HG02798 (cell line): ENCODE measurements around the gene ABHD17B.

Experiments used
- ATAC-seq: cut with Tn5 transposase; IDR thresholded peaks from one replicate; pipeline ENCODE4 v1.9.1; 2021; ENCODE audit warnings: mild to moderate bottlenecking; ENCODE audit not compliant: unreplicated experiment, poor library complexity

Gene ABHD17B

DNA sequence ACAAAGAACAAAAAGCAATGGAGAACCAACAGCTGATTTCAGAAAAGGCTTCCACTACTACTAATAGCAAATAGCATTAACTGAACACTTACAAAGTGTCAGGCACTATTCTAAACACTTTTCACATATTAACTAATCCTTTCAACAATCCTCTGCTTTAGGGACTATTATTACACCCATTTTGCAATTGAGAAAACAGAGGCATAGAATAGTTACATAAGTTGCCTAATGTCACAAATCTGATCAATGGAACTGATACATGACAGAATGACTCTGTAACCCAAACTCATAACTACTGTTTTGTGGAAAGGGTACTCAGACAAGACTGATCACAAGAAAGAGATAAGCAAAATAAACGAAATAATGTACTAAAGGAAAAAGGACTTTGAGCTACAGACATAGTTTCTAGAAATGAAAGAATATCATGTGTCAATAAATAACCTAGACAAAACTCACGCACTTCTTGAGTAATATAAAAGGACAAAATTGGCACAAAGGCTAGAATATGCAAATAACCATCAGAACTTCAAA lies 31.3 kb downstream of the ABHD17B start:
- ATAC-seq = no peak

DNA sequence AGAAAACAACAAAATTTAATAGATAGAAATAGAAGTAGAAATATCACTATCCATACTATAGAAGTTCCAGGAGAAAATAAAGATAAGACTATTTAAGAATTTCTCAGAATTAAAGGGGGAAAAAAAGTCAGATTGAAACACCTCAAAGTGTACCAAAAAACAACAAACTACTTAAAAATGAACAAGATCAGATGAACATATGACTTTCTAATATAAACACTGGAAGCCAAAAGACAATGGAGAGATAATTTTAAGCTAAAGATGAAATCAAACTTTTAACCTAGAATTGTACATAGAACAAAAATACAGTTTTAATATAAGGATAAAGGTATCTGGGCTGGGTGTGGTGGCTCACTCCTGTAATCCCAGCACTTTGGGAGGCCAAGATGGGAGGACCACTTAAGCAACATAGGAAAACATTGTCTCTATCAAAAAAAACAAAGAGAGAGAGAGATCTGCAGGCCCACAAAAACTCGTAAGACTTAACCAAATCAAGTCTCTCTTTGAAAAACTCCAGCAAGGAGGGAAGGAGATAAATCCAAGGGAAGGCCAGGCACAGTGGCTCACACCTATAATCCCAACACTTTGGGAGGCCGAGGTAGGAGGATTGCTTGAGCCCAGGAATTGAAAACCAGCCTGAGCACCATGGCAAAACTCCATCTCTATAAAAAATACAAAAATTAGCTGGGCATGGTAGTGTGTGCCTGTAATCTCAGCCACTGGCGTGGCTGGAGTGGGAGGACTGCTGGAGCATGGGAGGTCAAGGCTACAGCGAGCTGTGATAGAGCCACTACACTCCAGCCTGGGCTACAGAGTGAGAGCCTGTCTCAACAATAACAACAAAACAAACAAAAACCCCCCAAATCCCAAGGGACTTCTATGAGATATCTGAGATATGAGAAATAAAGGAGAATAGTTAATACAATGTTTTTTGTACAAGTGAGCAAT lies 32.4 kb downstream of the ABHD17B start:
- no peak for ATAC-seq

DNA sequence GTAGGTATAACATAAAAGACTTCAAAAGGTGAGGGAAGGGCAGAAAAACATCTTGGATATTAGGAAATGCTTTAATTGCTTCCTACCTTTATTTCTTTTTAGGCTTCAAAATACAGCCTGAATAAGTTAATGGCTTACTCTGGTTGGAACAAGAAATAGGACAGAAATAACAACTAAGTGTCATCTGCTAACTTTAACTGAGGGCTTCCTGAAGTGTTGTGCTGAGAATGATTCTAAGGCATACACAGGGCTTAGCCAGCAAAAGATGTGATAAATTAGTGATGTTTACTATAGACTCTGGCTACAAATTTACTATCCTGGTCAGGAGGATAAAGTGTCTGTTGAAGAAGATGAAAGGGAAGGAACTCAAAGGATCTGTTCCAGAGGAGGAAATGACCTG lies 34.2 kb downstream of the ABHD17B start:
- no peak for ATAC-seq

DNA sequence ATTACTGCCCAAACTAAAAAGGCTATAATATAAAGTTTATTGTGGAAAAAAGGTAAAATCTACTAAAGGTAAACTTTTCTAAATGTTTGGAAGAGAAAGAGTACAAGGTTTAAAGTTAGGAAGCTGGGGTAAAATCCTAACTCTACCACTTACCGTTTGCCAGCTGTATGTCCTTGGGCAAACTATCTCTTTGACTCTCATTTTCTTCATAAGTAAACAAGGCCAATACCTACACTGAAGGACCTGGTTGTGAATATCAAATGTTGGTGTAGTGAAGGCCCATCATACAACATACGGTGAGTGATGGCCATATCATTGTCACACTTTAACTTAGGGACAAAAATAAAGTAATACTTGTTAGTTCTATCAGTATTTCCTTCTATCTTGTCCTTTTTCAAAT lies 34.9 kb downstream of the ABHD17B start:
- ATAC-seq = no peak

DNA sequence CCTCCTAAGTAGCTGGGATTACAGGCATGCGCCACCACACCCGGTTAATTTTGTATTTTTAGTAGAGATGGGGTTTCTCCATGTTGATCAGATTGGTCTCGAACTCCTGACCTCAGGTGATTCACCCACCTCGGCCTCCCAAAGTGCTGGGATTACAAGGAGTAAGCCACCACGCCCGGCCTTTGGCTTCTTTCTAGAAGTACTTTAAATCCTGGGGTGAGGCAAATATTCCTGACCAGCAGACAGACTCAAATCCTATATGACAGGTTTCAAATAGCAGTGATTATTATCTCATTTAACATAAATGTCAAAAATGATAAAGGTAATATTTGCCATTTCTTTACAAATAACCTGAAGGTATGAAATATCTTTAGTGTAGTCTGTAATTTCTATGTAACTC lies 35.6 kb downstream of the ABHD17B start:
- no peak for ATAC-seq

DNA sequence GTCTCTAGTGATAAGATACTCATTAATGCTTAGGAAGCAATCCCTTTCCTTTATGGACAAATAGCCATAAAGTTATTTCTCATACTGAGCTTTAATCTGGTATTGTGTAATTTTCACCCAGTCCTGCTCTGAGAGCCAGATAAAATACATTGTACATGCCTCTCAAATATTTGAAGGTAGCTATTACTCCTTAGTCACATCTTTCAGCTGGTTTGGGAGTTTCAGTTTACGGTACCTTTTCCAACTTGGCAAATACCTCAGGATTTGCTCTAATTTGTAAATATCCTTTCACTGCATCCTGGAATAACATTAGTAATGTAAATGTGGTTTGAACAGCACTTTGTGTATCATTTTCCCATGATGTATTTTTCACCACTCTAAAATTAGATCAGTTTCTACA lies 47.4 kb downstream of the ABHD17B start:
- no peak for ATAC-seq

DNA sequence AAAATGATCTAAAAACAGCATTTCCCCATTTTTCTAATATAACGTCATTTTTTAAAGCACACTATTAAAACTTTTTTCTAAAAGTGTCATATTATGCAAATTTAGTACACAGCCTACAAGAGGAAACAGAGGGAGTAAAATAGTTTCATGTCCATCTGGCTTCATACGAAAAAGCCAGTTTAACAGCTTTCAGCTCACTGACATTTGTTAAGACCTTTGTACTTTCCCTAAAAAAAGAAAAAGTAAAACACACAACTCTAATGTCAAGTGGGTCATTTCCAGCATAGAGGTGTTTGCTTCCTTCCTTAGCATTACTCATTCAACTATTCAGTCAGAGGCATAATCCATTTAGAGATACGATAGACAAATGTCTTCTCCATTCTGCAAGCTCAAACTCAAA lies 49.4 kb downstream of the ABHD17B start:
- no peak for ATAC-seq

DNA sequence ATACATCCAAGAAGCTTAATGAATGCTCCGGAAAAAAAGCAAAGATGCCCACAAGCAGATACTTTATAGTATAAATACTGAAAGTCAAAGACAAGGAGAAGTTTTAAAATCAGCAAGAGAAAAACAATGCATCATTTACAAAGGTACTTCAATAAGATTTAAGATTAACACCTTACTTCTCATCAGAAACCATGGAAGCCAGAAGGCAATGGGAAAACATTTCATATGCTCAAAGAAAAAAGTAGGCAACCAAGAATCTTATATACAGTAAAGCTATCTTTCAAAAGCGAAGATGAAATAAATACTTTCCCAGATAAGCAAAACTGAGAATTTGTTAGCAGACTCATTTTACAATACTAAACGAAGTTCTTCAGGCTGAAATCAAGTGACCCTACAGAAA lies 51.1 kb downstream of the ABHD17B start:
- no peak for ATAC-seq

DNA sequence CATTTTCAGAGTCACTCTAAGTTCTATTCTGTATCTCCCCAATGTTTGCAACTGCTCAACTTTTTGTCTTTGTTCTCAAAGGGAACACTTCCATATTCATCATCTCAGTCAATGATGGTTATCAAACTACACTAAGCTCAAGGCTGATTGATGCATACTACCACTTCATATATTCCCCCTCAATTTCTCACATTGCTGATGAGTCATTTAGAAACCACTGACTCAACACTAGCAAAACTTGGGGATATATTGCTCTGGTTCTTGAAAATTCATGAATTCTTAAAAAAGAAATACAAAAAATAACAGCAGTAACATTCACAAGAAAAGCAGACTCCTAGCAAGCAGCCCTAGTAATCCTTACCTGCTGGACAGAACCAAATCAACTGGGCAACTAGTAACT lies 52.2 kb downstream of the ABHD17B start:
- peak; percentile 66 for ATAC-seq

DNA sequence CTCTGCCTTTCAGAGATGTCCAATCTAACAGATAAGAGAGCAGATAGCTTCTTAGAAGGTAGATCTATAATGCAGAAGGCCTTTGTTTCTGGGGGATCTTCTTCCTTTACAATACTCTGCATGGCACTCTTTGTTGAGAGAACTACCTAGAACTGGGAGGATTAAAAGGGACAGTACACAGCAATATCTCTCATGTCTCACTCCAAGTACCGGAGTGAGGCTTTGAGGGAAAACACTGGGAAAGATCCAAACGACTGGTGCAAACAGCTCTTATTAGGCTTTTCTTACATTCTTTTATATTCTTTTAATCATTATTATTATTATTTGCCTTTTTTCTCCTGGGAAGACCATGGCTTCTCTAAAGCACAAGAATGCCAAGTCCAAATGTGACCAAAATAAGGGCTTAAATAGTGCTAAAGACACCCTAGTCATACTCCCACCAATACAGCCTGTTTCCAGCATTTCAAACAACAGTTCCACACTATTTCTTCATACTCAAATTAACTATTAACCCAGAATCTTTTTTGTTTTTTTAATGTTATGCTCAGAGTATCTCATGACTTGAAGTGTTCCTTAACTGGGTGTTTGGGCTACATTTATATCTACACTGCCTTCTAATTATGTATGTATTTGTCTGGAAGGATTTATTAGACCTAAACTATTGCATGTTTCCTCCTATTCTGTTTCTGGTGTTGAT lies 52.7 kb downstream of the ABHD17B start:
- ATAC-seq = no peak

DNA sequence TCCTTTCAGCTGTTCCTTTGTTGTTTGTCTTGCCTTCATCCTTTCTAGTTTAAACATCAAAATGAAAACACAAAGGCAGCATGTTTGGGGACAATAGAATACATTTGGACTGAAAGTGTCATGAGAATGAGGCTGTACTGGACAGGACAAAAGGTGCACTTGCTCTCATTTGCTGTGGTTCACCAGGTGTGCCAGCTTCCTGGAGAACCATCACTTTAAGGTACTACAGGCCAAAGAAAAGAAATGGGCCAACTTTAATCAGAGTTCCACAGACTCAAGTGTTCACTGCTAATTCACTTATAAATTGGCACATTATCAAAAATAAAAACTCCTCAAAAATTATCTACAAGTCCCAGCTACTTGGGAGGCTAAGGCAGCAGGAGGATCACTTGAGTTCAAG lies 53.8 kb downstream of the ABHD17B start:
- ATAC-seq = no peak

DNA sequence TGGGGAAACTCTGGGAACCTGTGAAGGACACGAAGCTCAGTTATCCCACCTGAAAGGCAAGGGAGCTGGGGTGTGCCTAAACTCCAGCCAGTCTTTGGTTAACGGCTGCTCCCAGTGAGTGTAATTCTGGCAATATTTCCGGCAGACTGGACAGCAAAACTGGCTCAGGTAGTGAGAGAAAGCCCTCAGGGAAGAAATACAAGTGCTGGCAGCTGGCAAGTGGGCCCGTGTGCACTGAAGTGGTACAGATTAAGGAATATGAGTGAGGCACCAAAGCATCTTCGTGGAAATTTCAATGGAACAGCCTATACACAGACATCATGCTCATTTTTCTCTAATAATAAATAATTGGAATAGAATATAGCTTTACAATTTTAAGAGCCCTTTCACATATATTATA lies 56.2 kb downstream of the ABHD17B start:
- ATAC-seq = no peak

DNA sequence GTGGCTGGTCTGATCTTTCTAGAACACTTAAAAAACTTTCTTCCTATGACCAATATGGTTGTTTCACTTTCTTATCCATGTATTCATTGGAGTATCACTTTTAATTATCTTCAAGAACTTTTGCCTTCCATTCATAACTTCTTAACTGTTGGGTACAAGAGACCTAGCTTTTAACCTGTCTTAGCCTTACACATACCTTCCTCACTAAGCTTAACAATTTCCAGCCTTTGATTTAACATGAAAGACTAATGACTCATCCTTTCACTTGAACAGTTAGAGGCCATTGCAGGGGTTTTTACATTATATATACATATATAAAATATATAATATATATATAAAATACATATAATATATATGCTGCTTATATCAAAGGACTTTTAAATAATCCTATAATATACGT lies 57.9 kb downstream of the ABHD17B start:
- ATAC-seq = no peak

DNA sequence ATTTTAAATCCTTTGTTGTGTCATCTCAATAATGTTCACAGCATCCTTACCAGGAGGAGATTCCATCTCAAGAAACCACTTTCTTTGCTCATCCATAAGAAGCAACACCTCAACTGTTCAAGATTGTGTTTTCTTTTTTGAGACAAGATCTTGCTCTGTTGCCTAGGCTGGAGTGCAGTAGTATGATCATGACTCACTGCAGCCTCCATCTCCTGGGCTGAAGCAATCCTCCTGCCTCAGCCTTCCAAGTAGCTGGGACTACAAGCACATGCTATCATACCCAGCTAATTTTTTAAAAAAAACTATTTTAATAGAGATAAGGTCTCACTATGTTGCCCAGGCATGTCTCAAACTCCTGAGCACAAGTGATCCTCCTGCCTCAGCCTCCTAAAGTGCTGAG lies 60.0 kb downstream of the ABHD17B start:
- no peak for ATAC-seq

DNA sequence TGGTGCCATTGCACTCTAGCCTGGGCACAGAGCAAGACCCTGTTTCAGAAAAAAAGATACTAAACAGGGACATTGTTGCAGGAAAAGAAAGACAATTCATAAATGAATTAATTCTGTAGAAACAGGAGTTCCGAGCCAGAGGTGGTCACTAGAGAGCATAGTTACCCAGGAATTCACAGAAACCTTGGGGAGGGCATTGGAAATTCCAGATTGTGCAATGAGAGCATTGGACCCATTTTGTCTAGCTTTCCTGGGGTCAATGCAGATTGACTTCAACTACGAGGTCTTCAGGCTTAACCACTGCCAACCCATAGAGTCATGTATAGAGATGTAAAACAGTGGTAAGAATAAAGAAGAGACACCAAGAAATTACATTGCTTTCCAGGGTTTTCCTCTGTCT lies 63.1 kb downstream of the ABHD17B start:
- ATAC-seq = no peak

DNA sequence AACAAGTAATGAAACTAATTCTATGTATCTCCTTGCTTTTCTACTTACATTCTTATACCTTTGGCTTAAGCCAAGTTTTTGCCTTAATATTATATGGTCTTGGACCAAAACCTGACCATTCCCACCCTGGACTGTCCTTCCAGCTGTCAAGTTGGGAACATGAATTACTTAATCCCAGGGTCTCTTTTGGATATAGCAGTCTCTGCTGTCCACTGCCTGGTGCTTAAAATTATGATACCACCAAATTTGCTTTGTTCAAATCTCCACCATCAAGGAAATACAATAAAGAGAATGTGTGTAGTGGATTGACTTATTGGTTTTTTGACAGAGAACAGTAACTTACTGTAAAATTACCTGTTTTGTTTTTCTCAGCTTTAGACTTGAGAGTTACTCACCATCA lies 66.2 kb downstream of the ABHD17B start:
- no peak for ATAC-seq

DNA sequence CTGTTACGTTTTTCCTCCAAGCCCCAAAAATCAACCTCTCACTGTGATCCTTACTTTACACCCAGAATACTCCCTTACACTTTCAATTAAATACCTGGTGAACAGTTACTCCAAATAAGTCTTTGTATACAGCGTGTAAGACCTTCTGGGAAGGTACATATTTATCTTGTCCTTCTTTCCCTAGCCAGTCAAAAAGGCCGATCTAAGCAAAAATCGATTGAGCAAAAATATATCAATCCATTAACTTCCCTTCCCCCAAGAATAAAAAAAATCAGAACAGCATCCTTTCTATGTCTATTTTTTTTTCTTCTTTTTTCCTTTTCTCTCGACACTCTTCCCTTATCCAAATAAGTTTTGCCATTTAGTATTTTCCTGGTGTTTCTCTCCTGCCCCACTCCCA lies 71.3 kb downstream of the ABHD17B start:
- no peak for ATAC-seq

DNA sequence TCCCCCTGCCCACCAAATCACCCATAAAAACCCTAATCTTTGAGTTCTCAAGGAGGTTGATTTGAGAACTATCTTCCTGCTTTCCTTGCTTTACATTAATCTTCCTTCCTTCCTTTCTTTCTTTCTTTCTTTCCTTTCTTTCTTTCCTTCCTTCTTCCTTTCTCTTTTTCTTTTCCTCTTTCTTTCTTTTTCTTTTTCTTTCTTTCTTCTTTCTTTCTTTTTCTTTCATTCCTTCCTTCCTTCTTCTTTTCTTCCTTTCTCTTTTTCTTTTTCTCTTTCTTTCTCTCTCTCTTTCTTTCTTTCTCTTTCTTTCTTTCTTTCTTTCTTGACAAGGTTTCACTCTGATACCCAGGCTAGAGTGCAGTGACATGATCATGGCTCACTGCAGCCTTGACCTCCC lies 75.4 kb downstream of the ABHD17B start:
- no peak for ATAC-seq

DNA sequence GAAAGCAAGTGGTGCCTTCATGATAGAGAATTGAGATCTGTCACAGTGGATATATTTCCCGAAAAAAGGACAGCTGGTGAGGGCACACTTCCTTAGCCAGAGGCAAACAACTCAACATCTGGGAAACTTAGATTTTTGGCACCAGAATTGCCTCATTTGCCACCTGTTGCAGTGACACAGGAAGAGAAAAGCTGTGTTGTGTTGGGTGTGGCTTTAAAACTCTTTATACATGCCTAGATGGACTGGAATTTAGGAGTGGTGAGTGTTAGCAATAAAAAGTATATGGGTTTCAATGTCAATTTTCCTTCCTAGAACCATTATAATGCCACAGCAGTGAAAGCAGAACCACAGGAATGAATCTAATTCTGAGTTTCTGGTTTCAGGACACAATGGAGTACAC lies 80.1 kb downstream of the ABHD17B start:
- no peak for ATAC-seq

DNA sequence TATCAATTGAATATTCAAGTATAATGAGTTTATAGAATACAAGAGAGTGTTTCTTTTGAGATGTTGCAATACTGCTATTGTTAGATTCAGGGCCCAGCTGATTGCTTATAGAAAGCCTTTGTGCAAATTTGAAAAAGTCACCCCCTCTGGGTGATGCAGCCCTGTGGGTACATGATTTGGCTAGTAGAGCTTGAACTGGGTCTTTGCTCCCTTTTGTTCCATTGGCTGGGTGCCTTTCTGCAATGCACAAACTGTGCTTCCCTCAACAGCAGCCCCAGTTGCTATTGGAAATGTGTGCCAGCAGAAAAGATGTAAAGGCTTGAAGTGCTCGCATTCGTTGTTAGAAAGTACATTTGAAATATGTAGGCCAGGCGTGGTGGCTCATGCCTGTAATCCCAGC lies 80.8 kb downstream of the ABHD17B start:
- no peak for ATAC-seq

DNA sequence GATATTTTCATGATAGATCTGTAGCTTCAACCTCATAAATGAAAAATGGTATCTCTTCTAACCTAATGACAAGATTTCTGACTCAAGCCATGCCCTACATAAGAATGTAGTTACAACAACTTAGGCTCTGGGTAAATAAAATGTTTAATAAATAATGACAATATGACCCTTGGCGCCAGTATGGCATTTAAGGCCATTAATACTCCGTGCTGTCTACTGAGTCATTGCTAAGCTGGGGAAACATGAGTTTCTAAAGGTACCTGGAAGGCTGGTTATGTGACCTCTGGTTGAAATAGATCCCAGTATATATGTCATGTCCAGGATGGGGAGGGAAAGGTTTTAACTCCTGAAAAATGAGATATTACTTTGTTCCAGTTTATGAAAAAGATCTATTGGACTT lies 84.7 kb downstream of the ABHD17B start:
- ATAC-seq = no peak

DNA sequence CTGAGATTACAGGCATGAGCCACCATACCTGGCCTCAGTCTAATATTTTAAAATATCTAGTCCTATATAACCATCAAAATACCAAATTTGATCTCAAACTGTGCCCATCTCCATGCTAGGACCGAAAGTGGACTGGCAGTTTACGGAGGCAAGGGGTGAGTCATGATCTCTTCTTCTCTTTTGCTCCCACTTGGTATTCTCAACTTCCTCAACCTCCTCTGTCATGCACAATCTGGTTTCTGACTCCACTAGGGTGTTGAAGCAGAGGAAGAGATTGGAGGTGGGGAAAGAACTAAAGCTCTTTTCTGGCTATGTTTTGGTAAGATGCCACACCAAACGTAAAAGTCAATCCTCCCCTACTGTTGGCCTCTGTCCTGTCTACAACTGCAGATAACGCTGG lies 86.7 kb downstream of the ABHD17B start:
- ATAC-seq = no peak
